Esophagus mucosa (tissue), 1 donor: ENCODE results near the gene CFAP251. TPM values are rescaled to one million over a fixed set of nuclear protein-coding genes. Genes with fewer than 3 reads are reported as not detected.

Experiments used
- ATAC-seq: fragments of 200-7000 bp; cut with Tn5 transposase; one replicate; pipeline ENCODE4 v1.9.1; 2020
- total RNA-seq: library from RNA; stranded (reverse); gene quantifications from one replicate; pipeline ENCODE4 v1.2.4, GENCODE V29; 2023
- donor health status: DM: yes; HTN: yes; CAD: no.

CFAP251 gene
- total RNA-seq, 1 donor from 2014 or later, result 18.3 TPM

DNA sequence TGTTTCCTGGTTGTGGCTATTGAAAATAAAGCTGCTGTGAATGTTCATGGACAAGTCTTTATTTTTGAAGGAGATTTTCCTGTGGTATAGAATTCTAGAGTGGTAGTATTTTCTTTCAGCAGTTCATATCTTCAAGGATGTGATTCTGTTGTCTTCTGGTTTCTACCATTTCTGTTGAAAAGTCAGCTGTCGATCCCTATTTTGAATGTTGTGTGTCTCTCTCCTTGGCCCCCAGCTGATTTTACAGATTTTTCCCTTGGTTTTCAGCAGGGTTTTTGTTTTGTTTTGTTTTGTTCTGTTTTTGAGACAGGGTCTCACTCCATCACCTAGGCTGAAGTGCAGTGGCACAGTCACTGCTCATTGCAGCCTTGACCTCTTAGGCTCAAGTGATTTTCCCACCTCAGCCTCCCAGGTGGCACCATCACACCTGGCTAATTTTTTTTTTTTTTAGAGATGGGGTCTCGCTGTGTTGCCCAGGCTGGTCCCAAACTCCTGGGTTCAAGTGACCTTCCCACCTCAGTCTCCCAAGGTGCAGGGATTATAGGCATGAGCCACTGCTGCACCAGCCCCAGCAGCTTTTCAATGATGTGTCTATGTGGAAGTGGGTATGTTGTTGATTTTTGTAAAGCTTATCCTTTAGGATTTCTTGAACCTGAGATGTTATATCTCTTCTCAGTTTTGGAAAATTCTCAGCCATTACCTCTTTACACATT lies 28.1 kb downstream of the CFAP251 start:
- ATAC-seq, result no peak

GRCh38 chr12:121947981-121948380 lies 29.6 kb downstream of the CFAP251 start:
- ATAC-seq, result no peak

- ATAC-seq, result peak; percentile 74
Measured at GRCh38 chr12:121949648-121950397, 31.4 kb downstream of the CFAP251 start.

- no peak for ATAC-seq
Measured at GRCh38 chr12:121953117-121953692, 34.8 kb downstream of the CFAP251 start.

- no peak for ATAC-seq
Measured at GRCh38 chr12:121953695-121954094, 35.3 kb downstream of the CFAP251 start.

DNA sequence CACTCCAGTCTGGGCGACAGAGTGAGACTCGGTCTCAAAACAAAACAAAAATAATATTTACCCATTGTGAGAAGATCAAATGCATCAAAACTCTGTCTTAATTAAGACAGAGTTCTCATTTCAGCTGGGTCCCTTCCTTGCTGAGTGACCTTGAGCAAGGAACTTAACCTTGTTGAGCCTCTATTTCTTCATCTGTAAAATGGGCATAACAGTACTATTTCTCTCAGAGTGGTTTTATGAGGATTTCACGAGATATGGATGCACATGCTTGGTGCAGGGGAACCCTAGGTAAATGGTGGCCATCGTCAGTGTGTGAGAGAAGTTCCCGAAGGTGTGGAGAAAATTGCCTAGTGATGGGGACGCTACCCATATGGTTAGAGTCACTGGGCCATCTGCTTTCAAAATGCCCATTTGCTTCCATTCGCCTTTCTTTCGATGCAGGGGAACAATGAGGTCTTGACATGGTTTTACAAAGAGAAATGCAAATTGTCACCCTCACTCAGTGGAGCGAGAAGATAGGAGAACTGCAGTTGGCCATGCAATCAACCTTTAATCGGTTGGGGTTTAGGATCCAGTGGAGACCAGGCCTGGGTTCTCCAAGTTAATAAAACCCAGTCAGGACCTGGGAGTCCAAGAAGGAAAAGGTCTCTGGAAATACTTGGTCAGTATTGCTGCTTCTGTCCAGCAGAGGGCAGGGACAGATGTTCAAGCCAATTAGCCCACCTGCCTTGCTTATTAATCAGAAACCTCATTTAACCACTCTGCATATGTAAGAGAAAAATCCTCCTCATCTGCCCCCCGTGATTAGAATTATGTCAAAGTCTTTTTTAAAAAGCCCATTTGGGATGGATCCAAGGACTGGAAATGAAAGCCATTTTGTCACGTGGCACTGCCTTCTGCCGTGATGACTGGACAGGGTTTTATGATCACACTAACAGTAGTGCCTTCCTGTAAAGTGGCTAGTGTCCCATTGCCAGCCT lies 37.2 kb downstream of the CFAP251 start:
- no peak for ATAC-seq

DNA sequence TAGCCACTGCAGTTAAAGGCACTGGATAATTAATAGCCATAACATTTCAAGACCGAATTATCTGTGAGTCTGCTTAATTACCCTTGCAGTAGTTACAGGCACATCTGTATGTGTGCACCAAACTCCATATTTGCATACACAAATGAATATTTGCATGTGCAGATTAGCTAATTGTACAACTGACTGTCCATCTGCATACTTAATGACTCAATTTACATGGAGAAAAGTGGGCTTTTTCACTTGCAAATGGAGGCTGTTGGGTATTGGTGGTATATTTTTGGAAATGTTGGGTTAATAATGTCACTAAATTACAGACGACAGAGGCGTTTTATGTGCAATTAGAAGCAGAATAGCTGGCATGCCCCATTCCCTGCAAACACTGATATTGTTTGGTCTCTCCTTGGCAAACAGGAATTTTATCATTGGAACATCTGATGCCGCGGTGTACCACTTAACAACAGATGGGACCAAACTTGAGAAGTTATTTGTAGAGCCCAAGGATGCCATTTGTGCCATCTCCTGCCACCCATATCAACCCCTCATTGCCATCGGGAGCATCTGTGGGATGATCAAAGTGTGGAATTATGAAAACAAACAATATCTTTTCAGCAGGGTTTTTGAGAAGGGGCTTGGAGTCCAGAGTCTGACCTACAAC lies 39.6 kb downstream of the CFAP251 start:
- ATAC-seq, result no peak

- ATAC-seq, result peak; percentile 37
Measured at GRCh38 chr12:121958541-121959240, 40.3 kb downstream of the CFAP251 start.

- no peak for ATAC-seq
Measured at GRCh38 chr12:121960541-121960940, 42.1 kb downstream of the CFAP251 start.

DNA sequence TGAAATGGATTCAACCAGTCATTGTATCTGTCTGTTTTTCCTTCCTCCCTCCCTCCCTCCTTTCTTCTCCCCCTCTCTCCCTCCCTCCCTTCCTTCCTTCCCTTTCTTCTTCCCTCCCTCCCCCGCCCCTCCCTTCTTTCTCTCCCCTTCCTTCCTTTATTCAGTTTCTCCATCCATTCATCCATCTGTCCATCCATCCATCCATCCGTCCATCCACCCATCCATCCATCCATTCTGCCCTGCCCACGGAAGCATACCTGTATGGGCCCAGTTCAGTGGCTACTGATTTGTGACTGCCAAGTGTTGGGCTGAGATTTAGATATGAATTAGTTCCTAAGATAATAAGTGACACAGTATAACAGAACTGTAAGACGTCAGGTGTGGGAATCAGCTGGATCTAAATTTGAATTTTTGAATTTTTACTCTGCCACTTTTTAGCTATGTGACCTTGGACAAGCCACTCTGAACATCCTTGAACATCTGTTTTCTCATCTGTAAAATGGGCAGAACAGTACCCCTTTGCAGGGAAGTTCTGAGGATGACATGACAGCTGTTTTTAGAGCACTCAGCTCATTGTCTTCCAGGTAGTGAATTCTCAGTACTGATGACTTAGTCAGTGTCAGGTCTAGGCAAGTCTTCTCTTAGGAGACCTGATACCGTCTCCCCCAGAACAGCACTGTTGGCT lies 42.9 kb downstream of the CFAP251 start:
- no peak for ATAC-seq

- ATAC-seq, result peak; percentile 18
Measured at GRCh38 chr12:121963341-121964018, 45.1 kb downstream of the CFAP251 start.

DNA sequence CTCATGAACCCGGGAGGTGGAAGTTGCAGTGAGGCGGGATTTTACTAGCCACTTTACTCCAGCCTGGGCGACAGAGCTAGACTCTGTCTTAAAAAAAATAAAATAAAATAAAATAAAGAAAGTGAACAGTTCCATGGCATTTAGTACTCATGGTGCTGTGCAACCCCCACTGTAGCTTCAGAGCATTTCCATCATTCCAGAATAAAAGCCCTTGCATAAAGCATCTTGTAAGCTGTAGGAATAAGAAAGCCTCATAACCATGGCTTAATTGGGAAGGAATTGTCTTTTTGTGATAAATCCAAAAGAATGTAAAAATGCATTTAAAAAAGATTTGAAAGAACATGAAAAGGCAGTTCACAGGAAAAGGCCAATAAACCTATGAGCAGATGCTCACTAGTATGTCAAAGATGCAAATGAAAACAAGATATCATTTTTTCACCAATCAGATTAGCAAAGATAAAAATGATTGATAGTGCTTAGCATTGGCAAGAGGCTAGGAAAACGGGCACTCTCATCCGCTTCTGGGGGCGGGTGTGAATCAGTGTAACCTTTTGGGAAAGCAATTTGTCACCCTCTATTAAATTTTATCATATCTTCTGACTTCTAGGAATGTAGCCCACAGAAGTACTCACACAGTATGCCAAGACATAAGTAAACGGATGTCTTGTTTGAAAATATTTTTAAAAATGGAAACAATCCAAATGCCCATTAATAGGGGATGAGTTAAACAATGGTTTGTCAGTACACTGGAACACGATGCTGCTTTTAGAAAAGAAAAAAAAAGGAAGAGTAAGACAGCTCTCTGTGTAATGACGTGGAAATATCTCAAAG lies 46.6 kb downstream of the CFAP251 start:
- ATAC-seq, result no peak

DNA sequence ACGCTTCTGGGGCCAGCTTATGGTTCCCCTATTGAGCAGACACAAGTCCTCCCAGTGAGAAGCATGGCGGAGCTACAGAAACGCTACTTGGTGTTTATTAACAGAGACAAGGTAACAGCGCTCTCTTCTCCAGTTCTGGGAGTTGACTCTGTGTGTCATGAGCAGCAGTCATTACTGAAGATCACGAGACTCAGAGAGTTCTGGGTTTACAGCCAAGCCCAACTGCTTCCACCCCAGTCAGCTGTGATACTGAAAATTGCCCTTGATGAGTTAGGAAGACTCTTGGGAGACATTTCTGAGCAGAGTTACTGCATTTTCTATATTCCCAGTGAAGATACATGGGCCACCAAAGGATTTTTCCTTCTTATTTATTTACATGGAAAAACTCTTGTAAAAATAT lies 48.6 kb downstream of the CFAP251 start:
- ATAC-seq, result no peak

- ATAC-seq, result no peak
Measured at GRCh38 chr12:121968876-121969275, 50.5 kb downstream of the CFAP251 start.

DNA sequence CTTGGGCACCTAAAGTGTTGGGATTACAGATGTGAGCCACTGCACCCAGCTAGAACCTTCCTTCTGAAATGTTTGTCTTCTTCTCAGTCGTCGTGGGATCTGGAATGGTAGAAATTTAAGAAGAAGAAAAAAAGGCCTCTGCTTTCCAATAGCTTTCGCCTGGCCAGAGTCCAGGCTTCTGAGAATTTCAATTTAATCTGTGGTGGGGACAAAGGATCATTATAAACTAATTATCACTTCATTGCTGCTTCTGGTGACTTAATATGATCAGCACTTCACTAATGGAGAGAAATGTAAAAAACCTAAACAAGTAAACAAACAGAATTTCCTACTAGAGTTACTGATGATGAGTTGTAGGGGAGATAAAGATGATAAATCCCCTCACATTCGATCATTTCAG lies 51.3 kb downstream of the CFAP251 start:
- ATAC-seq, result no peak

- ATAC-seq, result no peak
Measured at GRCh38 chr12:121970581-121971300, 52.3 kb downstream of the CFAP251 start.

DNA sequence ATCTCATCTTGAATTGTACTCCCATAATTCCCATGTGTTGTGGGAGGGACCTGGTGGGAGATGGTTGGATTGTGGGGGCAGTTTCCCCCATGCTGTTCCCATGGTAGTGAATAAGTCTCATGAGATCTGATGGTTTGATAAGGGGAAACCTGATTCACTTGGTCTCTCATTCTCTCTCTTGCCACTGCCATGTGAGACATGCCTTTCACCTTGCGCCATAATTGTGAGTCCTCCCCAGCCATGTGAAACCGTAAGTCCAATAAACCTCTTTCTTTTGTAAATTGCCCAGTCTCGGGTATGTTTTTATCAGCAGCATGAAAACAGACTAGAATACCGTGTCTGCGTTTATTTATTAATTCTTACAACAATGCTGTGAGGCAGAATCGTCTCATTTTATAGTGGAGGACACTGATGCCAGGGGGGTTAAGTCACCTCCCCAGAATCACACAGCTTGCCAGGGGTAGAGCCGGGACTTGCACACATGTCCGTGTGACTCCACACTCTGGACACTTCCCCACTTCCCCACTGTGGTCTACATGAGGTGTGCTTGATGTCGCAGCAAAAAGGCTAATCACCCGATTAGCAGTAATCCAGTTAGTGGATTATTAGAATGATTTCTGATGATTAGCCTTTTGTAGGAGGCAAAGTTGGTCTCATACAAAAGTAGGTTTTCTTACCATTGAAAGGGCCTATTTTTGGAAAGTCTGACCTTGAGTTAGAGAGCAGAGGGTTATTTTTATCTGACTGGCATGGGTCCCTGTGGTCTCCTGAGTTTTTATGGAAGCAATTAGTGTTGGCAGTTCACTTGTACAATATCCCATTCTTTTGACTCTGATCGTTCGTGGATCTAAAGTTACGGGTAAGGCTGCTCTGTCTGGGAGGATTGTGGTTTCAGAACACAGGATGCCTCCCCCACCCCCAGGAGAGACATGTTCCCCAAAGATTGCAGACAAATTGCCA lies 55.9 kb downstream of the CFAP251 start:
- ATAC-seq, result no peak
